ENCODE data around the gene FOS.

Gene FOS

GRCh38 chr14:75315144-75315543 is 36.5 kb downstream of the FOS start:
- no peak for DNase-seq (ENCODE audit: low read depth in 4 of 4, low spot score in 1 of 4)

GRCh38 chr14:75317148-75317547 is 38.5 kb downstream of the FOS start:
- no peak for DNase-seq (ENCODE audit: low read depth in 4 of 4, low spot score in 1 of 4)

DNA sequence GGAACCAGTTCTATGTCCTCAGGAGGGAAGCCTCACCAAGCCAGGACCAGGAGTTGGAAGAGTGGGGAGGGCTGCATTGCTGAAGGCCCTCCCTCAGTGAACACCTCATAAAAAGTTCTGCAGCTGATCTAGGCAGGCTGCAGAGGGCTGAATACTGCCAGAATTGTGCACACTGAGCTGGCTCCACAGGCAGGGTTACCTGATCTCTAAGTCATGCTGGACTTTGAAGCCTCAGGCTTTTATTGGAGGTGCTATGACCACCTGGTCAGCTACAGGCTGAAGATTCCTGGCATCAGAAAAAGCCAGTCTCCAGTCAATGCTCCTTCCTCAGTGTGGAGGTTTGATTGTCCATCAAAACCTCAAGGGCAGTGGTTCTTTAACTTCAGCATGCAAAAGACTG is 39.7 kb downstream of the FOS start:
- no peak for DNase-seq (ENCODE audit: low read depth in 4 of 4, low spot score in 1 of 4)

DNA sequence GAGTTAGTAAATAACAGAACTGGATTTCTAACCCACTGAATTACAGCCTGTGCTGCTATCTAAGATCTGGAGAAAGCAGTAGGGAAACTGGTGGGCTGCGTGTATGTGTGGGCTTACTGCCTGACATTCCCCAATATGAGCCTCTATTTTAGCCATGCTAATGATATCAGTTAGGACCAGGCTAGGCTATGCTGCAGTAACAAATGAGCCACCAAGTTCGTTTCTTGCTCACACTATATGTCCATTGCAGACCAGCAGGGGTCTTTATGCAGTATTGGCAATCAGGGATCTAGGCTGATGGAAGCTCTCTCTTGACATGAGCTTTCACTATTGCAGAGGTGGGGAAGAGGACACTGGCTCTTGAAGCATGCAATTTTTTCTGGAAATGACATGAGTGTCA is 40.4 kb downstream of the FOS start:
- no peak for DNase-seq (ENCODE audit: low read depth in 4 of 4, low spot score in 1 of 4)

- DNase-seq (ENCODE audit: low read depth in 4 of 4, low spot score in 1 of 4) = no peak
Measured at GRCh38 chr14:75320196-75320595, 41.6 kb downstream of the FOS start.

- no peak for DNase-seq (ENCODE audit: low read depth in 4 of 4, low spot score in 1 of 4)
Measured at GRCh38 chr14:75322746-75323145, 44.1 kb downstream of the FOS start.

DNA sequence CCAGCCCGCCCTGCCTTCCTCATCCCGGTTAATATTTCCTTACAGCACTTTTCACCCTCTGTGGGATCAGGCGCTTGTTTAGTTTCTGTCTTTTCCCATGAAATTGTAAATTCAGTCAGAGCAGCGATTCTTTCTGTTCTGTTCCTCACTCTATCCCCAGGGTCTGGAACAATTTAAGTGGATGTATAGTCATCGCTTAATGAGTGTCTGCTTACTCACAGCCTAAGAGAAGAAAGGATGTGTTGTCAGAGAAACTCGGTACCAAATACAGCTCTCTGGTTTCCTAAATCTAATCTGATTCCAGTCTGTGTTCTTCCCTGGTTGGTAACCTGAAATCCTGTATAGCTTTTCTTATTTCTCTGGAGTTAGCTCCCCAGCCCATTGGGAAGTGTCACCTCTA is 44.9 kb downstream of the FOS start:
- no peak for DNase-seq (ENCODE audit: low read depth in 4 of 4, low spot score in 1 of 4)

GRCh38 chr14:75328558-75329155 is 50.0 kb downstream of the FOS start:
- DNase-seq (ENCODE audit: low read depth in 4 of 4, low spot score in 1 of 4) = no peak

- DNase-seq (ENCODE audit: low read depth in 4 of 4, low spot score in 1 of 4) = no peak
Measured at GRCh38 chr14:75329369-75329768, 50.7 kb downstream of the FOS start.

DNA sequence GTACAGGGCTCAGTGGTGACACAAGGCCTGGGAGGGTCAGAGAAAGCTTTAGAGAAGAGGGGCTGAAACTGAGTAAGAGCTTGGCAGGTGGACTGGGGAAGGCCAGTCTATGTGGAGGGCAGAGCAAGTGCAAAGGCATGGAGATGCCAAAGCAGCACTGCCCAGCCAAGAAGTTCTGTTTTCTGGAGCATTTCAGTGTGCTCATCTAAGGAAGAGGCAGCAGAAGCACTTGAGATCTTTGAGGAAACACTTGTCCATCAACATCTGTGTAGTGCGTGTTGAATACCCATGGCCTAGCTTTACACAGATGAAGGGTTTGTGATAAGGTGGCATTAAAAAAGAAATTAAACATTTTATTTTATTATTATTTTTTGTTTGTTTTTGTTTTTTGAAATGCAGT is 52.8 kb downstream of the FOS start:
- no peak for DNase-seq (ENCODE audit: low read depth in 4 of 4, low spot score in 1 of 4)
